ENCODE measurements around the gene ZNF587B. TPM values are rescaled to one million over a fixed set of nuclear protein-coding genes. Genes with fewer than 3 reads are reported as not detected.
"Not testable (repeated sequence)": the region's sequence is repeated elsewhere in the genome, so short reads cannot be mapped to it uniquely, and the experiment has no call there.

The ZNF587B gene
- 20.9 and 25.5 TPM in 2 replicates for total RNA-seq (ENCODE audit: low replicate concordance)
- long read RNA-seq, partial matches to known transcripts: 0 of 7 reads
- long read RNA-seq, other reads (novel, unspliced or antisense): 2 of 7 reads

GRCh38 chr19:57830071-57830602 is at the start of gene ZNF587B:
Gene ZNF587B (plus strand): TSS chr19:57830299. CDS start chr19:57830529, 230 bp downstream.
- Mint-ChIP-seq H3K4me3 (peak within 1 kb of the TSS; percentile 96), H3K4me1 (ENCODE audit: unreplicated experiment) (peaks cover 25% of the 10 kb centered on the region), H3K9me3 (no peaks in the 10 kb centered on the region), H3K27ac (peak within 1 kb of the TSS; percentile 96), H3K36me3 (peaks cover 43% of the 10 kb centered on the region), H3K27me3 (no peaks in the 10 kb centered on the region)
- peak; percentile 86 for DNase-seq (ENCODE audit: extremely low spot score, unreplicated experiment)
- peak; percentile 62 for TF ChIP-seq CTCF (conservative IDR thresholded peaks at IDR 0.05)

- Mint-ChIP-seq H3K4me3 (no peak overlapping the region), H3K27ac (no peak overlapping the region), H3K9me3 (peaks cover 10% of the 10 kb centered on the region), H3K27me3 (no peaks in the 10 kb centered on the region), H3K36me3 (peaks cover 57% of the 10 kb centered on the region), H3K4me1 (ENCODE audit: unreplicated experiment) (no peaks in the 10 kb centered on the region)
- no peak for TF ChIP-seq CTCF (conservative IDR thresholded peaks at IDR 0.05)
- no peak for DNase-seq (ENCODE audit: extremely low spot score, unreplicated experiment)
These were observed 43.8 kb upstream of the ZNF587B start for GRCh38 chr19:57786286-57786685.

- no peak overlapping the region for H3K4me3 Mint-ChIP-seq
- H3K36me3 Mint-ChIP-seq: peaks cover 54% of the 10 kb centered on the region
- peaks cover 10% of the 10 kb centered on the region for H3K9me3 Mint-ChIP-seq
- no peak overlapping the region for H3K27ac Mint-ChIP-seq
- no peaks in the 10 kb centered on the region for H3K4me1 Mint-ChIP-seq (ENCODE audit: unreplicated experiment)
- TF ChIP-seq CTCF (conservative IDR thresholded peaks at IDR 0.05): no peak
- no peak for DNase-seq (ENCODE audit: extremely low spot score, unreplicated experiment)
- no peaks in the 10 kb centered on the region for H3K27me3 Mint-ChIP-seq
These were observed 43.2 kb upstream of the ZNF587B start for GRCh38 chr19:57786906-57787305.

- Mint-ChIP-seq H3K36me3 (peaks cover 54% of the 10 kb centered on the region), H3K9me3 (peaks cover 10% of the 10 kb centered on the region), H3K27ac (peak overlapping the region; percentile 61), H3K4me3 (no peak overlapping the region), H3K27me3 (no peaks in the 10 kb centered on the region), H3K4me1 (ENCODE audit: unreplicated experiment) (no peaks in the 10 kb centered on the region)
- TF ChIP-seq CTCF (conservative IDR thresholded peaks at IDR 0.05): no peak
- DNase-seq (ENCODE audit: extremely low spot score, unreplicated experiment): no peak
These were observed 41.9 kb upstream of the ZNF587B start for GRCh38 chr19:57788114-57788692.

- Mint-ChIP-seq H3K4me3 (no peak overlapping the region), H3K9me3 (peaks cover 10% of the 10 kb centered on the region), H3K4me1 (ENCODE audit: unreplicated experiment) (no peaks in the 10 kb centered on the region), H3K36me3 (peaks cover 59% of the 10 kb centered on the region), H3K27me3 (no peaks in the 10 kb centered on the region), H3K27ac (no peak overlapping the region)
- no peak for DNase-seq (ENCODE audit: extremely low spot score, unreplicated experiment)
- TF ChIP-seq CTCF (conservative IDR thresholded peaks at IDR 0.05): no peak
These were observed 40.8 kb upstream of the ZNF587B start for GRCh38 chr19:57789288-57789687.

GRCh38 chr19:57796580-57796979 is 33.5 kb upstream of the ZNF587B start:
- not testable (repeated sequence) for H3K27me3 Mint-ChIP-seq; H3K27ac Mint-ChIP-seq; H3K4me3 Mint-ChIP-seq; H3K9me3 Mint-ChIP-seq; DNase-seq (ENCODE audit: extremely low spot score, unreplicated experiment)
- Mint-ChIP-seq H3K4me1 (ENCODE audit: unreplicated experiment) (peaks cover 18% of the 10 kb centered on the region), H3K36me3 (peaks cover 35% of the 10 kb centered on the region)

All from type B pancreatic cell (in vitro differentiated cells).